ENCODE data around the gene ASCL1.

The ASCL1 gene

DNA sequence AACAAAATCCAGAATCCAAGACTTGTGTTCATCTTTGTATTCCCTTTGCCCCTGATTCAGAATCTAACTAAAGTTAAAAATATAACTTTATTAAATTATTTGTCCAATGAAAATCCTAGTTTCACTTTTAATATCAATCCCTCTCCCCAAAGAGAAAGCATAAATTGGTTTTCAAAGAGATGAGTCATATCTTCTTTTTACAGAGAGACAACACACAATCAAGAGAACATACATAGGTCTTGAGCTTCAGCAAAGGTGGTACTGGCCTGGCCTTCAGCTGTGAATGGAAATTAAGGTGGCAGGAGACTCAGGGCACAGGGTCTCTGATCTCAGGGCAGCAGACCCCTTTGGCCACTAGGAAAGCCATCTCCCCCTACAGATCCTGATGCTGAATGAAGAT is 4.3 kb upstream of the ASCL1 start:
- no peak for DNase-seq

GRCh38 chr12:102954134-102954533 is 3.3 kb upstream of the ASCL1 start:
- DNase-seq = no peak

GRCh38 chr12:102955926-102956737 is 1.3 kb upstream of the ASCL1 start:
- no peak for DNase-seq

DNA sequence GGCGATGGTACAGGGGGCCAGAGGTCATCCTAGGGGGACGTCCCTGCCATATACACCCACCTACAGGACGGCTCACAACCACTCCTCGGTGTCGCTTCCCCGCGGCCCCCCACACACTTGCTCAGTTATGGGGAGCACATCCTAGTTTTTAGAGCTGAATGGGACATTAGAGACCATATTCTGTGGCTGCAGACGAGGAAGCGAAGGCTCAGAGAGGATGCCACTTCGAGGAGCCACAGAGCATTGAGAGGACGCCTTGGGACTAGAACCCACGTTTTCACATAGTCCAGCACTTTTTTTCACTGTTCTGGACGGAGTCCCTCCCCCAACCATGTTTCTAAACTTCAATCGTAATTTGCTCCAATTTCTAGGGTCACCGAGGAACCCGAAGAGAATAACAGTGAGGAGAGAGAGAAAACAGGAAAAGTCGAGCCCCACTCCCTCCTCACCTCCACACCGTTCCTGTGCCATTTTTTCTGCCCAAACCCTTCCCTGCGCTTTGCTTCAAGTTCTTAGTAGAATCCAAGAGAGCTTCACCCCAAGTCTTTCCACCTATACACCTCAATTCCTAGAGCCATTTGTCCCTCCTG is 641 bp upstream of the ASCL1 start:
- no peak for DNase-seq

- DNase-seq = no peak
Measured at GRCh38 chr12:102958073-102958829, 777 bp downstream of the ASCL1 start.

DNA sequence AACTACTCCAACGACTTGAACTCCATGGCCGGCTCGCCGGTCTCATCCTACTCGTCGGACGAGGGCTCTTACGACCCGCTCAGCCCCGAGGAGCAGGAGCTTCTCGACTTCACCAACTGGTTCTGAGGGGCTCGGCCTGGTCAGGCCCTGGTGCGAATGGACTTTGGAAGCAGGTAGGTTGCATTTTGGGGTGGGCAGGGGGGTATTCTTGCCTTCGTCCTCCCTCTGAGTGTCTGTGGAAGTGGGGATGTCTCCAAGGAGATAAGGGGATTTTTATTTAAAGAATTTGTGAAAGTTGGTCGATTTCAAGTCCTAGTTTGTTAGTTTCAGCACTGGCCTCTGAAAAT is 1.3 kb downstream of the ASCL1 start:
- DNase-seq = no peak

GRCh38 chr12:102959391-102959790 is 1.9 kb downstream of the ASCL1 start:
- no peak for DNase-seq

GRCh38 chr12:102960766-102961465 is 3.4 kb downstream of the ASCL1 start:
- no peak for DNase-seq

DNA sequence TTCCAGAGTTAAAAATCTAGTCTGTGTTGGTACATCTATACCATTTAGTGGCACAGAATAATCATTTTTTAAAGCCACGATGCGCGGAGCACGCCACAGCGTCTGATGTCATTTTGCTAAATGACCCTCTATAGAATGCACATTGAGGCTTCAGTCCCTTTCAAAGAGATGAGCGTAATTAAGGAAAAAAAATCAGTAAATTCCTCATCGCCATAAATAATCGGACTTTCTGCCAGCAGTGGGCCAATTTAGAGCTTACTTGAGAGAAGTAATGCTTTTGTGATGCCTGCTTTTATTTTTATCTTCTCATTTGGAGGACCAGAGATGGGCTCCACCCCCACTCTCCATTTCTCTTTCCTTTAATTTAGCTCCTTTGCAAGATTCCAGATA is 4.0 kb downstream of the ASCL1 start:
- no peak for DNase-seq

GRCh38 chr12:102962532-102962931 is 5.1 kb downstream of the ASCL1 start:
- DNase-seq = no peak

DNA sequence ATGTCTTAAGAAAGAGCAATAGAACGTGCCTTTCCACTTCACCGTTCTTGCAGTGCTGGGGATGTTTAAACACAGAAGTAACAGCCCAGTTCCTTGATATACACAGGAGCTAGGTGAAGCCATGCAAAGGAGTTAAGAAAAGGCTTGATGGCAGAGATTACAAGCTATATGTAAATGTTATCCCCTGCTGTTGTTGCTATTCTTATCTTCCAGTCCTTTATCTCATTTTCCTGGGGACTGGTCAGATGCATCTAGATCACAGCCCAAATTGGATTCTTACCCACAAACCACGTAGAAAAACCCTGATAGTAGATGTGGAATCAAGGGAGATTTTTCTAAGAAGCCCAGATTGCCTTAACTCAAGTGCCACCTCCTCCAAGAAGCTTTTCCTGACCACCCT is 5.5 kb downstream of the ASCL1 start:
- DNase-seq = no peak

- no peak for DNase-seq
Measured at GRCh38 chr12:102963796-102964195, 6.3 kb downstream of the ASCL1 start.

DNA sequence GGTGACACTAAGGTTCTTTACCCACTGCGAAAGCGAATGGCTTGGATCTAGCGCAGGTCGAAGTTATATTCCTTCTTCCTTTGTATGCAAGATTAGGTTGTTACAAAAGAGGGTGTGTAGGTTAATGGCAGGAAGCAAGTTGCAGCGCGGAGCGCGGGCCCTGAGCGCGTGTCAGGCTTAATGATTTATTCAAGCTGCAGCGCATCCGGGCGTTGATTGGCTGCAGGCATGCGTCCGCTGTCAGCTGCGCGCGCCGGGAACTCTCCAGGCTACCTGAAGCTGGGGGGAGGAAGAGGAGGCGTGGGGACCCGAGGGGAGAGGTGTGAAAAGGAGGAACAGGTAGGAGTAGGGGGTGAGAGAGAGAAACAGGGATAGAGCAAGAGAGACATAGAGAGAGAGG is 7.4 kb downstream of the ASCL1 start:
- no peak for DNase-seq

DNA sequence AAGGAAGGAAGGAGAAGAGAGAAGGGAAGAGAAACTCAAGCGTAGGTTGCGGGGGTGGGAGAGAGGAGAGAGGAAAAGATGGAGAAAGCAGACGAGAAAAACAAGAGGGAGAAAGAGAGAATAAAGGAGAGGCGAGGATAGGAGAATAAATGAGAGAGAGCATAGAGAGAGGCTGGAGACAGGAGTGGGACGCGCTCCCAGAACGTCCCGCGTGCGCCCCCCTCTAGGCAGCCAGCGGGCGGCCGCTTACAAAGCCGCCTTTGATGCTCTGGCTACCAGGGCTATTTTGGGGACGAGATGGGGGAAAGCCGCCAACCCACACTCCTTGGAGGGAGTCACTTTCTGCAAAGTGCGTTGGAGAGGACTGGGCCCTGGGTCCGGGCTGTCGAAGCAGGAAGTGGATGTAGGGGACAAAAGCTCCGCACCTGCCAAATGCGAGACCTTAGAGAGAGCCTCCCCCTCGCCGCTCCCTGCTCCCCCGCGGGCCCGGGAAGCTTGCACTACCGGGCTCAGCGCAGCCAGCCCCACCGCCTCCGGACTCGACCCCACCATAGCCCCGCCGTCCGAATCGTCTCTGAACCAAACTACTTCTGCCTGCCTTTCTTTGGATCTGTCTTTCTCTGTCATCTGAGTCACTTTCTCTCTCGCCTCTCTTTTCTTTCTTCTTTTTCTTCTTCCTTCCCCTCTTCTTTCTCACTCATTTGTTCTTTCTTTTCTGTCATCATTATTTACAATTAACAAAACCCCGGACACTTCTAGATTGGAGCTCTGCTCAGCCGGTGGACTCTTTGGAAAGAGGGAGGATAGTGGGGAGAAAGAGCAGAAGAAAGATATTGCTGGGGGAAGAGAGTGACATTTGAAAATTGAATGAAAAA is 8.0 kb downstream of the ASCL1 start:
- no peak for DNase-seq

- no peak for DNase-seq
Measured at GRCh38 chr12:102966200-102966863, 8.9 kb downstream of the ASCL1 start.

DNA sequence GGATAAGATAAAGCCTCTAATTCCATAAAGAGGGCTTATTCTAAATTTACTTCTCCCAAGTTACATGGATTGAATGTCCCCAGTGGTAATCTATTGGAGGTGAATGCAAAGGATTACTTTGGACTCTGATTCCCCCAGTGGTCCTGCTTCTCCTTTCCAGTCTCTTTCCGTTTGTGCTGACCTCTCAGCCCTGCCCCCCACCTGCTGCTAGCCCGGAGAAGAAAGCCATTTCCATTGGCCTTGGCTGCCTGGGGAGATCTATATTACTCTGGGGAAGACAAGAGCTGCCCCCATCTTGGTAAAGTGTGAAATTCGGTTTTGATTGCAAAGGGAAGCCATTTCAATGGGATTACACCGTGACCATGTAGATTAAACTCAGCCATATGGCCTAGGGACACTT is 13.3 kb downstream of the ASCL1 start:
- no peak for DNase-seq

GRCh38 chr12:102971227-102971626 is 13.8 kb downstream of the ASCL1 start:
- DNase-seq = no peak

DNA sequence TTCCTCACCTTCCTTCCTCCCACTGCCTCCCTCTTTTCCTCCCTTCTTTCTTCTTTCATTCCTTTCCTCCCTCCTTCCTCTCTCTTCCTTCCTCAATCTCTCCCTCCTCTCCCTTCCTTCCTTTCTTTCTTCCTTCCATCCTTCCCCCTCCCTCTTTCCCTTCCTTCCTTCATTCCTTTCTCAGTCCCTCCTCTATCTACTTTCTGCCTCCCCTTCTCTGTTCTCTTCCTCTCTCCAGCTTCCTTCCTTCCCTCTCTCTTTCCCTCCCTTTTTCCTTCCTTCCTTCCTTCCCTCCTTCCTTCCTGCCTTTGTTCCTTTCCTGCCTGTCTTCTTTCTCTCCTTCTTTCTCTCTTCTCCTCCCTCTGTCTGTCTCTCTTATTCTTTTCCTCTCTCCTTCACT is 16.1 kb downstream of the ASCL1 start:
- DNase-seq = no peak

- DNase-seq = no peak
Measured at GRCh38 chr12:102976609-102977280, 19.3 kb downstream of the ASCL1 start.

DNA sequence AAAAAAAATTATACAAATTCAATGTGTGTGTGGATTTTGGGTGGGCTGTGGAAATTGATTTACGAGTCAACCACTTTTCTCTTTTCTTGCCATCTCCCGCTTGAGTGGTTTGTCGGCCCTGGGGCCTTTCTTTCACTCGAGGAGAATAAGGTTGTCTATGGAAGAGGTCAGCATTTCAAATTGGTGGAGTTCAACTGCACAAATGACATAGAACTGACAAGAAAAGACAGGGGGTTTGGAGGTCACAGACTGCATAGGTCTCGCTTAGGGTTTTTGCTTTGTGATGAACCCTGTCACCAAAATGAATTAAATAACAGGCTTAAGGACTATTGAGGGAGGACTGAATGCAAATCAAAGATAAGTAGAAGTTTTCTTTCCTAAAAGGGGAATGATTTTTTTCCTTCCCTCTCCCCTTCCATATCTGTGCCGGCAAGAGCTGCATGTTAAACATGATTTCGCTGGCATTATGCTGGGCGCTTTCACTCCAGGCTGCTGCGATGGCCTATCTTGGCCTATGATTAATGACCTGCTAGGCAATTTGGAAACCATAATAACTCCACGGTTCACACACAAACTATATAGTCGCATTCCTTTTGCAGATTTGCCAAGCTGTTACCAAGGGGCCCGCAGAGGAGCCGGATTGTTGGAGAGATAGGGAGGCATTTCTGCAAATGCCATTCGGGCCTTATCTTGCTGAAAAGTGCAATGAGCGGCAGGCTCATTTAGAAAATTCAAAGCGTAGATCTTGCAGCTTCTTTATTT is 20.7 kb downstream of the ASCL1 start:
- no peak for DNase-seq

GRCh38 chr12:102980350-102980749 is 22.9 kb downstream of the ASCL1 start:
- DNase-seq = no peak

Measured in KG1 (cell line).